HUDEP-2 (cell line): ENCODE results near the gene DCAF10.
"Not testable (repeated sequence)": the region's sequence is repeated elsewhere in the genome, so short reads cannot be mapped to it uniquely, and the experiment has no call there.

Experiments
- DNase-seq, 76 experiments: peaks; one replicate each; lab custom pipeline; 2025; ENCODE audit not compliant: unreplicated experiment in 76 of 76; lab: John Stamatoyannopoulos, UW

DCAF10 gene

DNA sequence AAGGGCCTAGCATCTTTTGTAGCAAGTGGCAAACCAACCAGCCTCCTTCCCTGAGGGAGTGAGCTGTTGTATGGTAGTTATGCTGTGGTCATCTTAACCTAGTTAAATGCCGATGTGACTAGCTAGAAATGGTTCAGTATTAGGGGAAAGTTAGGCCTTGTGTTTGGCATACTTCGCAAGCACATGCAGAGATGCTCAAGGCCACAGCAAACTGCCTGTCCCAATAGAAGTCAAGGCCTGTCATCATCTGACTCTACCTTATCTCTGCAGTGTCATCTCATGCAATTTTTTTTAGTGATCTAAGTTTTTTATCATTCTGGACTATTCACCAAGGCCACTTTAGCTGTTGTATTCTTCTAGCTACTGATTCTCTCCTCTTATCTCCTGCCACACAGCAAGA lies 10.5 kb upstream of the DCAF10 start:
- peak in 6 of 76 experiments; percentile 6 to 23 (median 18) for DNase-seq

DNA sequence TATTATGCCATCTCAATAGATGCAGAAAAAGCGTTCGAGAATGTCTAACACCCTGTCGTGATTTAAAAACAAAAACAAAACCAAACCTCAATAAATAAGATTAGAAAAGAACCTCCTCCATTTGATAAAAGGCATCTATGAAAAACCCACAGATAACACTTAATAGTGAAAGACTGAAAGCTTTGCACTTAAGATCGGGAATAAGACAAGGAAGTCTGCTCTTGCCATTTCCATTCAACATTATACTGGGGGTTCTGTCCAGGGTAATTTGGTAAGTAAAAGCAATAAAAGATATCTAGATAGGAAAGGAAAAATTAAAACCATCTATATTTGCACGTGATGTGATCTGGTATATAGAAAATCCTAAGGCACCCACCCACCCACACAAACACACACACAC lies 8.5 kb upstream of the DCAF10 start:
- no peak for DNase-seq

DNA sequence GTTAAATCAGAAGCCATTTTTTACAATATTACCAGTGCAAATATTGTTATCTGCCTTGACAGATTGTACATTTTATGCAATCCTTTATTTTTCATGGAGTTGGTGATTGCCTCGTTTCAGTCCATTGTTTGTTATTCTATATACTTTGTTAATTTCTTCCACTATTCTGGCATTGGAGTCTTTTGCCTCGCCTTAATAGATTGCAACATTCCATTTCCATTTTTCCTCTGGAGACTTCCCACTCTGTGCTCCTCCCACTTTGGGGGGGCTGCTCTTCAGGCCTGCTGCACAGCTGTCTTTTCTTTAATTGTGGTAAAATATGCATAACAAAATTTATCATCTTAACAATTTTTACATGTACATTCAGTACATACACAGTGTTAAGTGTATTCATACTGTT lies 4.4 kb upstream of the DCAF10 start:
- DNase-seq, result no peak

DNA sequence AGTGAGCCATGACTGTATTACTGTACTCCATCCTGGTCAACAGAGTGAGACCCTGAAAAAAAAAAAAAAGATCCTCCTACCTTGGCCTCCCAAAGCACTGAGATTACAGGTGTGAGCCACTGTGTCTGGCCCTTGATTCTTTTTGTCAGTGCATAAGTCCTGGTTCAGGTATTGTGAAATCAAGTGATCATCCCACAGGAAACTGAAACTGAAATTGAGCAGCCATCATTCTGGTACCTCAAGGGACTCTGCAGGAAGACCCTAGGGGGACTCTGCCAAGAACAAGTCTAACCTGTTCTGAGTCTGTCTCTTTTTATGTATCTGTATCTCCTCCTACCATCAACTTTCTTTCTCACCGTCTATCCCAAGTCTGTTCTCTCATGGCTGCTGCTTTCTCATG lies 1.9 kb upstream of the DCAF10 start:
- no peak for DNase-seq

DNA sequence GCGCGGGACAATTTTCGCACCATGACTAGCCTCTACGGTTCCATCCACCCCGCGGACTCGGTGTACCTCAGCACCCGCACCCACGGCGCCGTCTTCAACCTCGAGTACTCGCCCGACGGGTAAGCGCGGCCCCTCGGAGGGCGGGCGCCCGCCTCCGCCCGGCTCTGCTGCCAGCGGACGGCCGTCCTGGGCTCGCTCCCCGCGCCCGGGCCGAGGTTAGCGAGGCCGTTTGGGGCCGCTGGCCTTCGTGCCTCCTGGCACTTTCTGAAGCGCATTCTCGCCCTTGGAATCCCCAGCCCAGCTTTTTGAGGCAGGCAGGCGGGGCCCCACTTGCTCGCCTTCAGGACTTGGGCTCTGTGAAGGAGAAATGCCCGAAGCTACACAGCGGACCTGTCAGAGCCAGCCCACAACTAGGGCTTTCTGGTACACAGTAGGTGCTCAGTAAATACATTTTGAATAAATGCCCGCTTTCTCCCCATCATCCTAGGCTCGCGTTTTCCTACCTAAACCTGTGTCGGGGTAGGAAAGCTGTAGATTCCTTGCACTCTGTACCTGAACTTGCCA lies 772 bp downstream of the DCAF10 start:
- DNase-seq, result peak in 10 of 76 experiments; percentile 13 to 70 (median 32)

DNA sequence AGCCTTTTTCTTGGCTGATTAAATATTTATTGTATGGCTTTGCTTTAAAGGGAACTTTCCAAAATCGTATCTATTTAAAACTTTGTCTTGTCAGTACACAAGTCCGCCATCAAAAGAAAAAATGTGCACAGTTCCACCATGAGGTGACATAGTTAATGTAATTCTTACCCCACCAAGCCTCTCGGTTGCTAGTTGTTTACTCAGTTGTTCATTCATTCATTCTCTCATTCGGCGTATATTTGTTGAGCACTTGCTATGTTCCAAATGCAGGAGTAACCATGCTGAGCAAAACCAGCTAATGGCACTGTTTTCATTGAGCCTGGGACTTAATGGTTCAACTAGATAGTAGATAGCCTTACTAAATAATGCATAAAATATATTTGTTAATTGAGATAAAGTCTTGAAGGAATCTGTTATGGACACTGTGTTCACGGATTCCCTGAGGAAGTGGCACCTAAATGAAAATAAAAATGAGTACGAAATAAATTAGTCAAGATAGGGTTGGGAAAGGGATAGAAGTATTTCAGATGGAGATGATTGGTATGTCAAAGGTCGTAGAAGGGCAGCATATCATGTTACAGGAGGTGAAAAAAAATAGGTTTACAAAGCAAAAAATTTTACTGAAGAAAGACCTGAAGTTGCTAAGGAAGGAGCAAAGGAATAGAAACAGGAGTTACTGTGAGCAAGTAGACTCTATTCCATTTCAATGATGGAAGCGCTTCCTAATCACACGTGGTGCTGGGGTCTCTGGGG lies 1.5 kb downstream of the DCAF10 start:
- DNase-seq, result peak in 1 of 76 experiments; percentile 20

DNA sequence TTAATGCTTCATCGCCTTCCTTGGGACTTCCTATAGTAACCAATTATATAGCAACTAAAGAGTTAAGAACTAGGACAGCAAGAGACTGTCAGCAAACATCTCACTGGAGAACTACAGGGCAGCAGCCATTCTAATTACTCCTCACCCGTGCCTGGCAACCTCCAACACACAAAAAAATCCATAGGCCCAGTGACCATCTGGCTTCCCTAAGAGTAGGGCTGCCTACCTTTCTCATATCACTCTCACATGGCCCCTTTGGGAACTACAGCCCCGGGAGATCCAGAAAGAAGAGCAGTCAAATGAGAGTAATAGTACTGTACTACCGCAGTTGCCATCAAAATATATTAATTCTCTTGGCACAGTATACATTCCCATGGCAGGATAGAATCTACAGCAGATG lies 5.7 kb downstream of the DCAF10 start:
- DNase-seq, result no peak

DNA sequence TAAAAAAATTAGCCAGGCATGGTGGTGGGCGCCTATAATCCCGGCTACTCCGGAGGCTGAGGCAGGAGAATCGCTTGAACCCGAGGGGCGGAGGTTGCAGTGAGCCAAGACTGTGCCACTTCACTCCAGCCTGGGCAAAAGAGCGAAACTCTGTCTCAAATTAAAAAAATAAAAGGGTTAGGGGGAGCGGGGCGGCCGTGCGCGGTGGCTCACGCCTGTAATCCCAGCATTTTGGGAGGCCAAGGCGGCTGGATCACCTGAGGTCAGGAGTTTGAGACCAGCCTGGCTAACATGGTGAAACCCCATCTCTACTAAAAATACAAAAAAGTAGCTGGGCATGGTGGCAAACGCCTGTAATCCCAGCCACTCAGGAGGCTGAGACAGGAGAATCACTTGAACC lies 9.1 kb downstream of the DCAF10 start:
- not testable (repeated sequence) for DNase-seq

DNA sequence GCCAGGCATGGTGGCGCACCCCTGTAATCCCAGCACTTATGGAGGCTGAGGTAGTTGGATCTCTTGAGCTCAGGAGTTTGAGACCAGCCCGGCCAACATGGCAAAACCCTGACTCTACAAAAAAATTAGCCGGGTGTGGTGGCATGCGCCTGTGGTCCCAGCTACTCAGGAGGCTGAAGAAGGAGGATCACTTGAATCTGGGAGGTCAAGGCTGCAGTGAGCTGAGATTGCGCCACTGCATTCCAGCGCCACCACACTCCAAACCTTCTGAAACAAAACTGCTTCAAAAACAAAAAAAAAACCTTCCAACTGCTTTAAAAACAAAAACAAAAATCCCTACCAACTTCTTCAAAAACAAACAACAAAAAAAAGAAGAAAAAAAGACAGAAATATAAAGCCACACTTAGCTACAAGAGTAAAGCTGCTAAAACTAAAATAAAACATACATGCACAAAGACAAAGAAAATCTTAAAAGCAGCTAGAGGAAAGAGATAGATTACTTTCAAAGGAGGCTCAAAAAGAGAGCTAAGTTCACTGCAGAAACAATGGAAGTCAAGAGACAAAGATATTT lies 11.4 kb downstream of the DCAF10 start:
- DNase-seq, result no peak

DNA sequence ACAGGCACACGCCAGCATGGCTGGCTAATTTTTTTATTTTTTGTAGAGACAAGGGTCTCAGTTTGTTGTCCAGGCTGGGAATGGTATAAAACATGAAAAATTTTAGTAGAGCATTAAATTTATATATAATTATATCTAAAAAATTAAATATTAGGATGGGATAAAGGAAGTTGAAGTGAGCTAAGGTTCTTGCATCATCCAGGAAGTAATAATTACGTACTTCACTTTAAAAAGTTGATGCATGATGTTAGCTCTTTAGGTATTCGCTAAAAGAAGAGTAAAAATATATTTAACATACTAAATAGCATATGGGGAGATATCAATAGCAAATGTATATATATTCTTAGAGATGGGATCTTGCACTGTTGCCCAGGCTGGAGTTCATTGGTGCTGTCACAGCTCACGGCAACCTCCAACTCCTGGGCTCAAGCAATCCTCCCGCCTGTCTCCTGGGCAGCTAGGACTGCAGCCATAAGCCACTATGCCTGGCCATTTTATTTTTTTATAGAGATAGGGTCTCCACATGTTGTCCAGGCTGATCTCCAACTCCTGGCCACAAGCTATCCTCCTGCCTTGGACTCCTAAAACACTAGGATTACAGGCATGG lies 12.3 kb downstream of the DCAF10 start:
- no peak for DNase-seq

DNA sequence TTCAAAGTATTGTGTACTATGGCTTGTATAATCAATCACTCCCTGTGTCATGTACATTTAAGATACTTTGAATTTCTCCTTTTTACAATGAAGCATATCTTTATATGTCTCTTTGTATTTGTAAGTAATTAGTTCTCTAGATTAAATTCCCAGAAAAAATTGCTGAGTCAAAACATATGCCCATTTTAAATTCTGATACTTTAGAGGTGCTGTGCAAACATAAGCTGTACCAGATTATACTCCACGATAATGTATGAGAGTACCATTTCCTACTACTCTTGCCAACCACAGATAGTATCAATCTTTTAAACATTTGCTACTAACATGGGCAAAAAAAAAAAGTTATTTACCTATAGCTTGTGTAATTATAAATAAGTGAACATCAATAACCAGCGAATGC lies 18.3 kb downstream of the DCAF10 start:
- DNase-seq, result peak in 2 of 76 experiments; percentile 10 to 22

DNA sequence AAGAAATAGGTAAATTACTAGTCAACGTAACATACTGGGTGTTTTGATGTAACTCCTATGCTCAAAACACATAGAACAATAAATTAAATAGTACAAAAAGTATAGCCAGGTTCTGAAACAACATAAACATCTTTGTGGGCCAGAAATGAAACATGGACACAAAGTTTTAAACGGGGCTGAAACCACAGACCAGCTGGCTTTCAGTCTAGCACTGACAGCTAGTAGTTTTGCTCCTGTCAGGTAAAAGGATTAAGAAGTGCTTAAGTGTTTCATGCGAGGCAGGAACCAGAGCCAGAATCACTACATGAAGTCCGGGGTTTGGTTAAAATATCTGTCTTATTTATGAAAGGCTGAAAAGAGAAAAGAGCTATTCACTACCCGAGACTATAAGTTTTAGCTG lies 19.5 kb downstream of the DCAF10 start:
- DNase-seq, result no peak

DNA sequence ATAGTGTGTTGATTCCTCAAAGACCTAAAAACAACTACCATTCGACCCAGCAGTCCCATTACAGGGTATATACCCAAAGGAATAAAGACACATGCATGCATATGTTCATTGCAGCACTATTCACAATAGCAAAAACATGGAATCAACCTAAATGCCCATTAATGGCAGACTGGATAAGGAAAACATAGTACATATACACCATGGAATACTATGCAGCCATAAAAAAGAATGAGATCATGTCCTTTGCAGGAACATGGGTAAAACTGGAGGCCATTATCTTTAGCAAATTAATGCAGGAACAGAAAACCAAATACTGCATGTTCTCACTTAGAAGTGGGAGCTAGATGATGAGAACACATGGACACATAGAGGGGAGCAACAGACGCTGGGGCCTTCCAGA lies 24.6 kb downstream of the DCAF10 start:
- DNase-seq, result not testable (repeated sequence)

DNA sequence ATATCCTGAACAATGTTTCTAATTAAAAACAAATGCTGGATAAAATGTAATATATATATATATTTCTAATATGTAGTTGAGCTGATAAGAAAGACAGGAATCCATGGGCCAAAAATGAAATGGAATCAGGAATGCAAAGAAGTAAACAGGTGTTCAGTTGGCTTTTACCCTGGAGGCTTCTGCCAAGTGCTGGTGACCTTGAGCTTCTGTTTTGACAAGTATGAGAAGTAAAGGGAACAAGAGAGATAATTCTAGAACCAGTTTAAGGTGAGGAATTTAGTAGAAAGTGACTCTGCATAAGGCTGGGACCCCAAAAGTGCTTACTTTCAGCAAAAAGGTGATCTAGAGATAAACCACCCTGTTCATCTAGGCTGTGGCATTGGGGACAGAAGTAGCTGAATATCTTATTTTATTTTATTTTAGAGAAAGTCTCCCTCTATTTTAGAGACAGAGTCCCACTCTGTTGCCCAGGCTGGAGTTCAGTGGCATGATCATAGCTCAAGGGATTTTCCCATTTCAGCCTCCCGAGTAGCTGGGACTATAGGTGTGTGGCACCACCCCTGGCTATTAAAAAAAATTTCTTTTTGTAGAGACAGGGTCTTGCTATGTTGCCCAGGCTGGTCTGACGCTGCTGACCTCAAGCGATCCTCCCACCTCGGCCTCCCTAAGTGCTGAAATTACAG lies 27.0 kb downstream of the DCAF10 start:
- no peak for DNase-seq

DNA sequence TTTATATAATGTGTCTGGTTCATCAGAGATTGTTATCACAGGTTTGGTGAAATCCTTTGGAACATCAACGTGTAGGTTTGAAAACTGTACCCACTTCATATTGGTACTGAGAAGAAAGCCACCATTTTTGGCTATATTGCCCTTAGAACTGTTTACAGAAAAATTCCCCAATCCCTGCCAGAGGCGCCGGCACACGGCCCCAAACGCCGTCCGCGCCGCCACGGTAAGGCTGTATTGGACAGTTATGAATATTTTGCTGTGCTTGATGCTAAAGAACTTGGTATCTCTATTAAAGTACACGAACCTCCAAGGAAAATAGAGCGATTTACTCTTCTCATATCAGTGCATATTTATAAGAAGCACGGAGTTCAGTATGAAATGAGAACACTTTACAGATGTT lies 35.2 kb downstream of the DCAF10 start:
- DNase-seq, result no peak

DNA sequence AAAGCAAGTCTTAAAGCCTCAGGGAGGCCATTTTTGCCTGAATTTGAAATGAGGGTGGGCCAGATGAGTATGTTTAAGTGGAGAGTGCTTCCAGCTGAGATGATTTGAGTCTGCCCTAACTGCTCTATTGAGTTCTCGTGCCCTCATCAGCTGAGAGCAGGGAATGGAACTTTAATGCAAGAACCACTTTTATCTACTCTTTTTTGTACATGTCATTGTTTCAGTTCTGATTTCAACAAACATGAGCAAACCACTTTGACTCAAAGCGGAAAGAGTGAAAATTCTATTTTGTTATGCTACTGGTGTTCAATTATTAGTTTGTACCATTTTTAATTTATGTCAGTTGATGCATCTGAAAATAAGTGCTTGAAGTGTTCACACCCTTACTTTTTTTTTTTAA lies 35.8 kb downstream of the DCAF10 start:
- no peak for DNase-seq

DNA sequence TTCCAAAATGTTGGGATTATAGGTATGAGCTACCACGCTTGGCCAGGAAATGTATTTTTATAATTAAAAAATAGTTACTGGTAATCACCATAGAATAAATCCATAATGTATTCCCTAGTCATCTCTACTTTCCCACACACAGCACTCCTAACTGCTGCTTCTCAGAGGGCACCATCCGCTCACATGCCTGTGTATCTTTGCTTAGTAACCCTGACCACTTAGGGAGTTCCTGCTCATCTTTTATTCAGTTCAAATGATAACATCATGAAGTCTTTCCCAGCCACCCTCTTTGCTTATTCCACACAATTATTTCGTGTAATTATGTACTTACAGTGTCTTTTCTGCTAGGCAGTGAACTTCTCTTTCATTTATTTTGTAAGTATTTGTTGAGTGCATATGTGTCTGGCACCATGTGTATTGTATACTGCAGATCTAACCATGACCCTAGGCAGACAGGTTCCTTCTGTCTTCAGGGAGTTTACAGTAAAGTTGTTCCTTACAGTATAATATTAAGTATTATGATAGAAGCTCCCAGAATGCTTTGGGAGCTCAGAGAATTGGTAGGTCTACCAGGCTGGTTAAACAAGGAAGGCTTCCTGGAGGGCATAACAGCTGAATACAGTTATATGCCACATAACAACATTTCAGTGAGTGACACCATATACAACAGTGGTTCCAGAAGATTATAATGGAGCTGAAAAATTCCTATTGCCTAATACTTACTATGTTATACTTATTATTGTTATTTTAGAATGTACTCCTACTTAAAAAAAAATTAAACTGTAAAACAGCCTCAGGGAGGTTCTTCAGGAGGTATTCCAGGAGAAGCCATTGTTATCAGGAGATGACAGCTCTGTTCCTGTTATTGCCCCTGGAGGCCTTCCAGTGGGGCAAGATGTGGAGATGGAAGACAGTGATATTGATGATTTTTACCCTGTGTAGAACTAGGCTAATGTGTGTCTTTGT lies 39.2 kb downstream of the DCAF10 start:
- DNase-seq, result peak in 66 of 76 experiments; percentile 2 to 81 (median 41)

DNA sequence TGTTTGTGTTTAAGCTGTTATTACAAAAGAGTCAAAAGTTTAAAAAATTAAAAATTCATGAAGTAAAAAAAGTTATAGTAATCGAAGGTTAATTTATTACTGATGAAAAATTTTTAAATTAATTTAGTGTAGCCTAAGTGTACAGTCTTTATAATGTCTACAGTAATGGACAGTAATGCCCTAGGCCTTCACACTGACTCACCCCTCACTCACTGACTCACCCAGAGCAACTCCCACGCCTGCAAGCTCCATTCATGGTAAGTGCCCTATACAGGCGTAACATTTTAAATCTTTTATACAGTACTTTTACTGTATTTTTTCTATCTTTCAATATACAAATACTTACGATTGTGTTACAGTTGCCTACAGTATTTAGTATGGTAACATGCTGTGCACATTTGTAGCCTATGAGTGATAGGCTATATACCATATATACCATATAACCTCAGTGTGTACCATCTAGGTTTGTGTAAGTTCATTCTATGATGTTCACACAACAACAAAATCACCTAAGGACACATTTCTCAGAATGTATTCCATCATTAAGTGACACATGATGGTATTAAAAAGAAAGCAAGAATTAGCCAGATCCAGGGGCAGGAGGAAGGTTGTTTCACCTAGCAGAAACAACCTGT lies 40.1 kb downstream of the DCAF10 start:
- peak in 61 of 76 experiments; percentile 5 to 83 (median 53) for DNase-seq

DNA sequence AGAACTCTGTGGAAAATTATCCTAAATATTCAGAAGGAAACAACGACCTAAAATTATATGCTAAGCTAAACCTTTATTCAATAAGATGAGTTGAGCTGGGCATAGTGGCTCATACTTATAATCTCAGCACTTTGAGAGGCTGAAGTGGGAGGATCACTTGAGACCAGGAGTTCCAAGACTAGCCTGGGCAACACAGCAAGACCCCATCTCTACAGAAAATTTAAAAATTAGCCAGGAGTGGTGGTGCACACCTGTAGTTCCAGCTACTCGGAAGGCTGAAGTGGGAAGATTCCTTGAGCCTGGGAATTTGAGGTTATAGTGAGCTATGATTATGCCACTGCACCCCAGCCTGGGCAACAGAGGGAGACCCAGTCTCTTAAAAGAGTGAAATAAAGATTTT lies 51.6 kb downstream of the DCAF10 start:
- DNase-seq, result no peak

DNA sequence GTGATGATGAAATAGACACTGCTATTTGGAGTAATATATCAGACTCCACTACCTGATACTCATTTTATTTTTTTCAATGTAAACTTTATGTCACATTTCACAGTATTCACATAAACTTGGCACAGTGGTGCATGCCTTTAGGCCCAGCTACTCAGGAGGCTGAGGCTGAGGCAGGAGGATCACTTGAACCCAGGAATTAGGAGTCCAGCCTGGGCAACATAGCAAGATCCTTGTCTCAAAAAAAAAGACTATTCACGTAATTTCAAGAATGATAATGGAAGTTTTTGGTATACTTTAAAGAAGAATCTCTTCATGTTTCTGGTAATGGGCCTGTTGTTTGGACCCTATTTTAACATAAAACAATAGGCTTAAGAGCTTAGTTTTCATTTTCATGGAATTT lies 56.0 kb downstream of the DCAF10 start:
- DNase-seq, result no peak
